Upper lobe of left lung (tissue), 6 donors: ENCODE measurements around the gene MVB12B. TPM values are rescaled to one million over a fixed set of nuclear protein-coding genes. Genes with fewer than 3 reads are reported as not detected.

Experiments
- ATAC-seq, 2 donors: fragments of 200-7000 bp; cut with Tn5 transposase; one replicate each; pipeline ENCODE4 v1.9.1; 2022; ENCODE audit warnings: mild to moderate bottlenecking in 2 of 2, moderate library complexity in 2 of 2; ENCODE audit not compliant: low FRiP score in 2 of 2
- DNase-seq, 2 donors: peaks; one replicate each; pipeline ENCODE4 v3.0.0-alpha.2; 2019 to 2020
- H3K27ac ChIP-seq, 4 donors: fragments of 200-600 bp; sonication (generic); one replicate each; pipeline ENCODE4 v1.5.1; 2016 to 2019
- H3K27me3 ChIP-seq, 4 donors: fragments of 200-600 bp; sonication (generic); one replicate each; pipeline ENCODE4 v1.5.1; 2017 to 2019
- H3K36me3 ChIP-seq, 4 donors: fragments of 200-600 bp; sonication (generic); one replicate each; pipeline ENCODE4 v1.5.1; 2016 to 2019
- H3K4me1 ChIP-seq, 4 donors: fragments of 200-600 bp; sonication (generic); one replicate each; pipeline ENCODE4 v1.5.1; 2018 to 2019
- H3K4me3 ChIP-seq, 4 donors: fragments of 200-600 bp; sonication (generic); one replicate each; pipeline ENCODE4 v1.5.1; 2017 to 2019; ENCODE audit warnings: mild to moderate bottlenecking in 2 of 4, moderate library complexity in 1 of 4
- H3K9me3 ChIP-seq, 4 donors: fragments of 200-600 bp; sonication (generic); one replicate each; pipeline ENCODE4 v1.5.1; 2018 to 2019
- CTCF ChIP-seq, 6 experiments: fragments of 450-650 bp in 4 of 6; fragments of 200-600 bp in 2 of 6; sonication (generic) in 2 of 6; IDR thresholded peaks; one replicate each; pipeline ENCODE4 v1.5.1; 2016 to 2019; ENCODE audit warnings: antibody characterized with exemption in 6 of 6
- EP300 ChIP-seq, 4 donors: sonication (generic); formaldehyde crosslinking; IDR thresholded peaks; one replicate each; pipeline ENCODE4 v1.5.1; 2017; ENCODE audit warnings: antibody characterized with exemption in 4 of 4, control low read depth in 2 of 4
- POLR2A ChIP-seq, 4 donors: fragments of 450-650 bp; IDR thresholded peaks; one replicate each; pipeline ENCODE4 v1.5.1; 2016 to 2017; ENCODE audit warnings: antibody characterized with exemption in 4 of 4, mild to moderate bottlenecking in 2 of 4
- POLR2AphosphoS5 ChIP-seq, 2 donors: sonication (generic); formaldehyde crosslinking; IDR thresholded peaks; one replicate each; pipeline ENCODE4 v1.5.1; 2017; ENCODE audit warnings: antibody characterized with exemption in 2 of 2
- WGBS, 2 donors: methylation state at CpG; one replicate each; pipeline ENCODE4 v1.1.5; 2017 to 2018; 5-methylcytosine and 5-hydroxymethylcytosine counted together
- total RNA-seq, 6 donors: library from RNA; depleted of rRNA in 4 of 6; stranded (reverse); fragments of >200 nt in 4 of 6; gene quantifications; one replicate each; pipeline versions ENCODE4 v1.1.0 to v1.2.1, GENCODE V29; 2016 to 2021
- donor health status: DM: no; HTN: no; CAD: no; lungs with moderate emphysema.
- donor health status: DM: no; HTN: yes; CAD: no; lungs with severe emphysema.

MVB12B gene
- total RNA-seq, 6 donors from 2014 or later: 36.7 to 60.7 (median 41.0) TPM

- TF ChIP-seq POLR2AphosphoS5 (IDR thresholded peaks at IDR 0.05): no peak
- no peak for TF ChIP-seq POLR2A (IDR thresholded peaks at IDR 0.05)
- no peak for TF ChIP-seq EP300 (IDR thresholded peaks at IDR 0.05)
- no peak for TF ChIP-seq CTCF (IDR thresholded peaks at IDR 0.05)
- Histone ChIP-seq H3K36me3 (no peaks in the 10 kb centered on the region), H3K27ac (no peak overlapping the region), H3K9me3 (no peaks in the 10 kb centered on the region), H3K27me3 (no peaks in the 10 kb centered on the region), H3K4me3 (no peak overlapping the region), H3K4me1 (peaks cover 0 to 7% (median 3%) of the 10 kb centered on the region in 4 donors)
- WGBS, 2 donors: 92% methylated on average over 6 of the region's 6 CpGs
- DNase-seq (no peak), ATAC-seq (no peak)
These were observed 20.5 kb upstream of the MVB12B start for GRCh38 chr9:126306071-126306647.

- Histone ChIP-seq H3K27me3 (no peaks in the 10 kb centered on the region), H3K4me1 (peaks cover 0 to 1% (median 0%) of the 10 kb centered on the region in 4 donors), H3K27ac (no peak overlapping the region), H3K9me3 (no peaks in the 10 kb centered on the region), H3K36me3 (no peaks in the 10 kb centered on the region), H3K4me3 (no peak overlapping the region)
- peak in 1 of 2 donors; percentile 38 for DNase-seq
- no peak for ATAC-seq
- 66 to 70% methylated on average over 12 to 15 of the region's 15 CpGs for WGBS, 2 donors
- TF ChIP-seq POLR2A (IDR thresholded peaks at IDR 0.05) (no peak), EP300 (IDR thresholded peaks at IDR 0.05) (no peak), POLR2AphosphoS5 (IDR thresholded peaks at IDR 0.05) (no peak), CTCF (IDR thresholded peaks at IDR 0.05) (no peak)
These were observed 19.1 kb upstream of the MVB12B start for GRCh38 chr9:126307322-126308061.

- DNase-seq: no peak
- H3K27ac ChIP-seq: no peak overlapping the region
- H3K4me3 ChIP-seq: no peak overlapping the region
- H3K4me1 ChIP-seq: no peaks in the 10 kb centered on the region
- no peak for TF ChIP-seq EP300 (IDR thresholded peaks at IDR 0.05)
- no peak for TF ChIP-seq POLR2A (IDR thresholded peaks at IDR 0.05)
- no peak for TF ChIP-seq CTCF (IDR thresholded peaks at IDR 0.05)
- no peak for TF ChIP-seq POLR2AphosphoS5 (IDR thresholded peaks at IDR 0.05)
- no peak for ATAC-seq
- H3K36me3 ChIP-seq: no peaks in the 10 kb centered on the region
- no peaks in the 10 kb centered on the region for H3K27me3 ChIP-seq
- 72 to 75% methylated on average over 8 of the region's 8 CpGs for WGBS, 2 donors
- no peaks in the 10 kb centered on the region for H3K9me3 ChIP-seq
These were observed 17.0 kb upstream of the MVB12B start for GRCh38 chr9:126309427-126310189.

GRCh38 chr9:126312584-126313551, 13.8 kb upstream of the MVB12B start:
- Histone ChIP-seq H3K27me3 (no peaks in the 10 kb centered on the region), H3K36me3 (no peaks in the 10 kb centered on the region), H3K4me1 (no peaks in the 10 kb centered on the region), H3K27ac (no peak overlapping the region), H3K9me3 (no peaks in the 10 kb centered on the region), H3K4me3 (no peak overlapping the region)
- 86 to 94% methylated on average over 5 of the region's 5 CpGs for WGBS, 2 donors
- DNase-seq (no peak), ATAC-seq (no peak)
- no peak for TF ChIP-seq POLR2AphosphoS5 (IDR thresholded peaks at IDR 0.05)
- no peak for TF ChIP-seq EP300 (IDR thresholded peaks at IDR 0.05)
- TF ChIP-seq CTCF (IDR thresholded peaks at IDR 0.05): no peak
- TF ChIP-seq POLR2A (IDR thresholded peaks at IDR 0.05): no peak
